ENCODE data around the gene NGDN. TPM values are rescaled to one million over a fixed set of nuclear protein-coding genes. Genes with fewer than 3 reads are reported as not detected.

Gene NGDN
- total RNA-seq, 1 experiment from 2014 or later, result 42.2 TPM

GRCh38 chr14:23438101-23438971, 31.2 kb upstream of the NGDN start:
- TF ChIP-seq CTCF (IDR thresholded peaks at IDR 0.05; ENCODE audit: unreplicated experiment), result no peak
- no peak for DNase-seq
- Mint-ChIP-seq H3K4me1 (ENCODE audit: low read depth, unreplicated experiment) (no peaks in the 10 kb centered on the region), H3K9me3 (ENCODE audit: low read depth, unreplicated experiment) (no peaks in the 10 kb centered on the region), H3K36me3 (ENCODE audit: insufficient read depth, unreplicated experiment) (no peaks in the 10 kb centered on the region), H3K4me3 (ENCODE audit: low read depth, unreplicated experiment) (no peak overlapping the region), H3K27me3 (ENCODE audit: unreplicated experiment) (peaks cover 77% of the 10 kb centered on the region), H3K27ac (ENCODE audit: unreplicated experiment) (no peak overlapping the region)
- BruUV-seq (replicated peaks), result no TSS peak
- intact Hi-C loops (cut with micrococcal nuclease; ENCODE audit: unreplicated experiment), result no loop called here
- CTCF ChIA-PET, result no interaction called here

DNA sequence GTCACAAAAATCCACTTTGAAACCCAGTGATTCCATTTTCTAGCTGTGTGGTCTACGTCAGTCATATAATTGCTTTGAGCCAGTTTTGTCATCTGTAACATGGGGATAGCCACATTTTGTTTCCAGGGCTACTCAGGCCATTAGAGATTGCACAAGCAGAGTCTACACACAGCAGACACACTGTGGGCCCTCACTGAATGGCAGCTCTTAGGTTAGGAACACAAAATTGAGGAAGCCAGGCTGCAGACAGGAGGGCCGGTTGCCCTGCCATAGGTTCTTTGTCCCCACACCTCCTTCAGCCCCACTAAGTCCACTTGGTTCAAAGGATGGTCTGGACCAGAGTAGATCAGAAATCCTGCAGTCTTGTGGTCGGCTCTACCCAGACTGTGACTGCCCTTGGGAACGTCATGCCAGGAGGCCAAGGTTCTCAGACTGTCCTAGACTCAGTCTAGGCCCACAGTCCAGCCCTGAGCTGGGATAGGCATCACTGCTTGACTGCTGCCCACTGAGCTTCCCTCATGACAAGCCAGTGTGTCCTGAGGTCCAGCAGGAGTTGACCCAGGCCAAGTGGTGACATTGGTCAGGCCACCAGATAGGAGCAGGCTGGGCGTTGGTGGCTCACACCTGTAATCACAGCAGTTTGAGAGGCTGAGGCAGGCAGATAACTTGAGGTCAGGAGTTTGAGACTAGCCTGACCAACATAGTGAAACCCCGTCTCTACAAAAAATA, 30.2 kb upstream of the NGDN start:
- Mint-ChIP-seq H3K36me3 (ENCODE audit: insufficient read depth, unreplicated experiment) (no peaks in the 10 kb centered on the region), H3K27ac (ENCODE audit: unreplicated experiment) (no peak overlapping the region), H3K27me3 (ENCODE audit: unreplicated experiment) (peaks cover 77% of the 10 kb centered on the region), H3K4me3 (ENCODE audit: low read depth, unreplicated experiment) (no peak overlapping the region), H3K9me3 (ENCODE audit: low read depth, unreplicated experiment) (no peaks in the 10 kb centered on the region), H3K4me1 (ENCODE audit: low read depth, unreplicated experiment) (no peaks in the 10 kb centered on the region)
- intact Hi-C loops (cut with micrococcal nuclease; ENCODE audit: unreplicated experiment), result no loop called here
- no peak for TF ChIP-seq CTCF (IDR thresholded peaks at IDR 0.05; ENCODE audit: unreplicated experiment)
- CTCF ChIA-PET, result no interaction called here
- BruUV-seq (replicated peaks), result no TSS peak
- DNase-seq, result no peak

GRCh38 chr14:23441076-23441475, 28.4 kb upstream of the NGDN start:
- CTCF ChIA-PET, result no interaction called here
- Mint-ChIP-seq H3K36me3 (ENCODE audit: insufficient read depth, unreplicated experiment) (no peaks in the 10 kb centered on the region), H3K9me3 (ENCODE audit: low read depth, unreplicated experiment) (no peaks in the 10 kb centered on the region), H3K4me1 (ENCODE audit: low read depth, unreplicated experiment) (no peaks in the 10 kb centered on the region), H3K27me3 (ENCODE audit: unreplicated experiment) (peaks cover 70% of the 10 kb centered on the region), H3K27ac (ENCODE audit: unreplicated experiment) (no peak overlapping the region), H3K4me3 (ENCODE audit: low read depth, unreplicated experiment) (no peak overlapping the region)
- no peak for TF ChIP-seq CTCF (IDR thresholded peaks at IDR 0.05; ENCODE audit: unreplicated experiment)
- intact Hi-C loops (cut with micrococcal nuclease; ENCODE audit: unreplicated experiment), result no loop called here
- no peak for DNase-seq
- no TSS peak for BruUV-seq (replicated peaks)

GRCh38 chr14:23442721-23443356, 26.7 kb upstream of the NGDN start:
- intact Hi-C loops (cut with micrococcal nuclease; ENCODE audit: unreplicated experiment), result no loop called here
- H3K36me3 Mint-ChIP-seq (ENCODE audit: insufficient read depth, unreplicated experiment), result no peaks in the 10 kb centered on the region

More at GRCh38 chr14:23442721-23443356, 26.7 kb upstream of the NGDN start:
- Mint-ChIP-seq H3K27me3 (ENCODE audit: unreplicated experiment) (peaks cover 64% of the 10 kb centered on the region), H3K27ac (ENCODE audit: unreplicated experiment) (no peak overlapping the region), H3K4me3 (ENCODE audit: low read depth, unreplicated experiment) (no peak overlapping the region), H3K4me1 (ENCODE audit: low read depth, unreplicated experiment) (peaks cover 9% of the 10 kb centered on the region), H3K9me3 (ENCODE audit: low read depth, unreplicated experiment) (no peaks in the 10 kb centered on the region)
- CTCF ChIA-PET, result interaction anchor here (0.6 kb wide), 1 partner anchor 37 kb away, joined by 3 read pairs; no protein-coding TSS in a partner anchor
- no peak for DNase-seq
- TF ChIP-seq CTCF (IDR thresholded peaks at IDR 0.05; ENCODE audit: unreplicated experiment), result no peak
- BruUV-seq (replicated peaks), result no TSS peak
